SIG-M5 treated with dmso at 0.1 percent for 504 hours (cell line): ENCODE measurements around the gene IKZF2.

Experiments
- DNase-seq: peaks from one replicate; lab custom pipeline; 2025; ENCODE audit not compliant: unreplicated experiment; lab: John Stamatoyannopoulos, UW

The IKZF2 gene

DNA sequence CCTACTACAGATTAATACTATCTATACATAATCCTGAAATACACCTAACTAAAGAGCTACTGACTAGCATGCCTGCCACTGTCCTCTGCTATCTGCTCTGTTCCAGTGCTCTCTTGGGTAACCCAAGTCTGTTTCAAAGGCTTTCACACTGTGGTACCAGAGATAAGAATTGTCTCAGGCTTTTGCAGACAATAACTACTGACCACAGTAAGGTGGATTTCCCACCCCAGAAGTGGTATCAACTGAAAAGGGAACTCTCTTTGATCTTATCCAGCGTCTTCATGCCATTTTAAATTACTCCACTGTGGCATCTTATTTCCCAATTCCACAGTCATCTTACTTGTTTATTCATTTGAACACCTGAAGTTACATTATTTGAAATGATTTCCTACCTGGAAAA, 190.2 kb downstream of the IKZF2 start:
- DNase-seq: no peak

GRCh38 chr2:212960336-212960735, 191.1 kb downstream of the IKZF2 start:
- no peak for DNase-seq

DNA sequence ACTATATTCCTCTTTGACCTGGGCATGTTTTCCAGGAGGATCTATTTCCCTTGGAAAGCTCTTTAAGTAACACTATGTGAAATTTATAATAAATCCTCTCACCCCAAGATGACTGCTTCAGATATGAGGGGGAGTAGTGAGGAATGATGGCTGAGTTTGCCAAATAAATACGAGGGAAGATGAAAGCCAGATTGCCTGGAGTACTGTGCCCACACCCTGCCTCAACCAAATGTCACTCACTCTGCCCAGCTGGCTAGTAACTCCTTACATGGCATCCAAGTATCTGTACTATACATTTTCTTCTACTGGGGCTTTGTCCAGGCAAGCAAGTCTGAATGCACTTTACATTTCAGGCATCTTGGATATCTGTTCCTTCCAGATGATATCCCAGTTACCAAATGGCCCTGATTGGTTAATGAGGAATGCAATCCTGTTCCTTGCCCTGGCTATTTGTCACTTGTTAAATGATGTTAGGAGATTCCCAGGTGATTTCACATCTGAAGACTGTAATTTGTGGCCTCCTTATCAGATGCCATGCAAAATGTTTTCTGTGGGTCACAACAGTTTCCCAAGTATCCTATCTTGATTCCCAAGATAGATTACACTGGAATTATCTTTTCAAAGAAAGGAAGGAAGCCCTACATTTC, 191.8 kb downstream of the IKZF2 start:
- no peak for DNase-seq

DNA sequence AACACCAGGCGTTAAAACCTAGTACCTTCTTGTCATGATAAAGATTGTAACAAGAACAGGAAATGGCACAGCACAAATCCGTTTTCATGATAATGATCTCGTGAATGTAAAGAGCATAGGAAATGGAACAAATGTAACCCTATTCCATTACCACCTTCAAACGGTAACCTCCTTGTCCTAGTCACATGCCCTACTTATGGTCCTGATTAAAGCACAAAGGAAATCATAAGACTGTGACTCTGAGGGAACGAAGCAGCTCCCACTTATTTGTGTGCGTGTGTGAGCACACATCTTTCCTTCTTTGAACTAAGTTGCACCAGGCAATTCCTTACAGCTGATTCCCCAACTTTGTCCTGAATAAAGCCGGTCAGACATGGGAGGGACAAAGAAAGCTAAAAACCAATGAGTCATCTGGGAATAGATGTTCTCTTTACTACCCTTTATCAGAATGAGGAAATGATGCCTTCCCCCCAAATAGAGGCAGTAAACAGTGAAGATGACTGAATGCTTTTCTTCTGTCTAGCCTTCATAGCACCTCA, 192.6 kb downstream of the IKZF2 start:
- no peak for DNase-seq

DNA sequence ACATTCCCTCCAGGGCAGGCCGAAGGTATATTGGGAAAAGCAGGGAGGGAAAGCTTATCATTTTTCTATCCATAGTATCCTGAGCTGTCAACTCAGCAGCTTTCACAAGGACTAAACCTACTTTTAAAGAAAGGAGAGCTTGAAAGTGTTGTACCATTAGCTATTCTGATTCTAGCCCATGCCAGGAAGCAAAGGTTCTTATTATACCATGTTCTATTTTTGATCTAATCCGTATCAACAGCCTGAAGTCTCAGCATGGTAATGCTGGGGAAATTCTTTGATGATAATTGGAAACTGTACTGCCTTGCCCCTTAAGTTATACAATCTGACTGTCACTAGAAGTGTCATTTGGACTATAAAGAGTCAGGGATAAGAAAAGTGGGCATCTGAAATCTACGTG, 193.3 kb downstream of the IKZF2 start:
- no peak for DNase-seq

GRCh38 chr2:212957624-212958023, 193.8 kb downstream of the IKZF2 start:
- no peak for DNase-seq

DNA sequence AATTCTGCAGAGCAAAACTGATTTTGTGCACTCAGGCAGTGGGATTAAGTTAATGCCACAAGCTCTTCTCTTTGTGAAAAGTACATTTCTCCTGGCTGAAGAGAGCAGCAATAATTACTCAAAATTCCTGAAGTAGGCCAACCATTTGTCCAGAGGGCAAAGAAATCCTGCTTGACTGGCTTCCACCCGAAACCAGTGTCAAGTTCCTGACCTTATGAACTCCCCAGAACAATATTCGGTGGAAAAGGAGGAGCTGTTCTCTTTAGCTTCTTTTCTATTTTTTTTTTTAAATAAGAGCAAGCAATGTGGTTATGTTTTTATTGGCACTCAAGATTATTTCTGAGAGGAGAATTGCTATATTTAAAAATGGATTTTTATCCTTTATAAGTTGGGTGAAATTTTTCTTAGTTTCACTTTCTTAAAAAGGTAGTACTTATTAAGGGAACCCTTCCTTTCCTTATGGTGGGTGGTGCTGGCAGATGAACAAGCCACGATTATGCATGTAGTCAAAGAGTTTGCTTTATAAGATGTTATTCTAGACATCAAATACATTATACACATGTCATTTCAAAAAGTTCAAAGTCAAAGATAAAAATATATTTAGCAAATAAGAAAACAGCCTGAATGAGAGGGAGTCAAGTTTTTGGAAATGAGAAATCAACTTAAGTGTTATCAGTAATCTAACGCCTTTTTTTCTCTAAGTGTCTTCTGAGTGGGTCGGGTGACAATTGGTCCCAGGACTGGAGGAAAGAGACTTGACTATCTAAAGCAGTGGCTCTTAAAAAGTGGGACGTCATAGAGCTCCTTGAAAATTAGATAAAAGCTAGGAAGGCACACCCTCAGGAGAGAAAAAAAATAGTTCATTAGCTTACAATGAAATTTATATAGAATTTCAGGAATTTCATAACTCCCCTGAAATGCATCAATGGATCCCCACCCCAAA, 194.5 kb downstream of the IKZF2 start:
- DNase-seq: peak; percentile 35

- no peak for DNase-seq
These were observed 198.1 kb downstream of the IKZF2 start for GRCh38 chr2:212953170-212953920.

DNA sequence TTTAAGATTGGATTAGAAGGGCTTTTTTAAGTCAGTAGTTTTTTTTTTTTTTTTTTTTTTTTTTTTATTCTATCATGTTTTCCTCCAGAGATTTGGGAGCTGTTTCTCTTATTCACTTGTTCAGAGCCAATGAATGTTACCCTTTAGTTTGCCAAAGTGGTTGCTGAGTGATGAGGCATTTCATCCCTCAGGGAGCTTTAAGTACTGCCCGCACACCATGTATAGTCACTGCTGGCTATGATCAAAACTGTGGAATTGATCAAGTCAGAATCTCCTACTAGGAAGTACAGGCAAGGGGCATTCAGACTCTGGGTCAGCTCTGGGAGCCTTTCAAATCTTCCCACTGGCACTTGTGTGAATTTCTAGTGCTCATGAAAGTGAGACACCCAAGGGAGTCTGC, 201.6 kb downstream of the IKZF2 start:
- no peak for DNase-seq
